GM21737 (cell line): ENCODE results near the gene GABRA1.

Experiments
- ATAC-seq: cut with Tn5 transposase; IDR thresholded peaks from one replicate; pipeline ENCODE4 v1.9.1; 2021; ENCODE audit warnings: mild to moderate bottlenecking, moderate library complexity; ENCODE audit not compliant: unreplicated experiment

The GABRA1 gene

DNA sequence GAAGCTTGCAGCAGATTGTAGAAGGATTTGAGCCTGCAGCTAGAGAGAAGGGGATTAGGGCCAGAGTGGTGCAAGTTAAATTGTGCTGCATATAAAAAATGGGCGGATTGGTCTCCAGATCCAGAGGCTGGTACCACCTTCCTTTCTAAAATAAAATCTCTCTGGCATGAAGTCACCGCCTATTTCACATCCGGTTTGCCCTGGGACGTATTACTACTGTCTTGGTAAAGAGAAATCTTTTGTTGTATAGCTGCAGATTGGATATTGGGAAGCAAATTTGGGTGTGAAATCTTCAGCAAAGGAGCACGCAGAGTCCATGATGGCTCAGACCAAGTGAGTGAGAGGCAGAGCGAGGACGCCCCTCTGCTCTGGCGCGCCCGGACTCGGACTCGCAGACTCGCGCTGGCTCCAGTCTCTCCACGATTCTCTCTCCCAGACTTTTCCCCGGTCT lies at the start of gene GABRA1:
TSS of gene GABRA1 (plus strand) at position 180 of the 451 bp plus-strand sequence. CDS start 2,691 bp downstream, outside the sequence.
- ATAC-seq = no peak

DNA sequence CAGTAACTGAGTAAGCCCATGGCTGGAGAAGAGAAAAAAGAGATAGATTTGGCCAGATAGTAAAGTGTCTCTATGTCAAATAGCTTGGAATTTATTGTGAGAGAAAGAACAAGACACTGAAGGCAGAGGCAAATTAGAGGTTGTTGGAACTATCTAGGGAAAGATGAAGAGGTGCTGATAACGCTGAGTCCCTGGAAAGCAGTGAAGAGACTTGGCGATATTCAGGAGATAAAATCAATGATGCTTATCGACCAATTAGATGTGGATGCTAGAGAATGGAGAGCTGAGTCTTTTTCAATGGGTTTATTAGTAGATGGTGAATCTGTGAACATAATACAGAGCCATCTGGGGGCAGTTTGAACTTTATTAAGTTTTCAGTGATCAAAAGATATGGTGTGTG lies 48.6 kb upstream of the GABRA1 start:
- ATAC-seq = no peak

DNA sequence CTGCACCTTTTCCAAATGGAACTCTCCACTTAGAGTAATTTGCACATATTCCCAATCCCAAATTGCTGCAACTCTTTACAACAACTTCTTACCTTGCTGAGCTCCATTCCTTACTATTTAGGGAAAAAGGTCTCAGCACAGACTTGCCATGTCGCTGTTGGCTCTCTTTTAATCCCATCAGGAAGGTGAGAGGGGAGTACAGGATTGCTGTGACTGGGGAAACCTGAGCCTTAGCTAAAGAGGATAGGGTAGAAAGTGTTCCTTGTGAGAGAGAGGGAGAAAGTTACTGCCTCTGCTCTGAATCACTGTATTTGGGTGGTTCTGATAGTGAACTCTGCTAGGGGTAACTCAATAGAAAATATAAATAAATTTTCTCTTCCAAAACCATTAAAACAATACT lies 43.7 kb upstream of the GABRA1 start:
- ATAC-seq = no peak

DNA sequence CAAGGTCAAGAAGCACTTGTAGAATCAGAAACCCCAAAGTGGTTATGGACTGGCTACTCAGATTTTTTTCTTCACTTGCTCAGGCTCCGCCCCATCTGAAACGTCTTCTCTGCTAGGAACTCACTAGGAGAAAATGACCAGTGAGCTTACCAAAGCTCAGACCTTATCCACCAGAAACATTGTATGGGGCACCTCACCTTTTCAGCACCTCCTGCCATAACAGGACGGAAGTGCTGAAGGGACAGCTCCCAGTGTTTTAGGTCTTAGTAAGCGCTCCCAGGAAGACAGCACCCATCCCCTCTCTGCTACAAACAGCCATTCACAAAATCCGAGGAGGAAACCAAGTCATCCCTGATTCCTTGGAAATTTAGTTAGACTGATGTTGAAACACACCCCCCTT lies 1.2 kb upstream of the GABRA1 start:
- ATAC-seq = no peak

DNA sequence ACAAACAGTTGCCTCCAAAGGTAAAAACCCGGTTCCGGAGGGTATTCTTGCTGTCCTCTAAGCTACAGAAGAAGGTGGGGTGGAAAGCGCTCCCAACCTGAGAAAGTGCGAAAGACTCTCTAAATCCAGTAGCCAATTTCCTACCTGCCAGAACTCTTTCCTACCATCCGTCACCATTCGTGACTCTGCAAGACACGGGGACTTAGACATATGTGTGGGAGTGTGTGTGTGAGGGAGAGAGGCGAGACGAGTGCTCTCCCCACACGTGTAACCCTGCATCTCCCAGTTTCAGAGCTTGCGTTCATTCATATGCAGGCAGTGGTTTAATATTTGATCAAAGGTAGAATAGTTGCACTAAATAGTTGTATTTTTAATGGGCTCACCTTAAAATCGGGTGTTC lies 473 bp upstream of the GABRA1 start:
- ATAC-seq = no peak

DNA sequence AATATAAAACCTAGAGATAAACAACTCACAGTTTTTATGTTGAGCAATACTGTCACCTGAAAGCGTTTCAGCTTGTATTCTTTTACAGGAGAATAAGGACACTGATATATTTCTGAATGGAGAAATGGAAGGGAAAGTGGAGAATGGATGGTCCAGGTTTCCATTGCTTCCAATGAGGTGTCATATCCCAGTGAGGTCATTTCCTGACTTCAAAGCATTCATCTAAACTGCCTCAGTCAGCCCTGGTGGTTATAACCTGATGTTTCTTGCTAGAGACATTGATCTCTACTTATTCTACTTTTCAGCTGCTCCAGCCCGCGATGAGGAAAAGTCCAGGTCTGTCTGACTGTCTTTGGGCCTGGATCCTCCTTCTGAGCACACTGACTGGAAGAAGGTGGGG lies 2.6 kb downstream of the GABRA1 start:
- ATAC-seq = no peak

DNA sequence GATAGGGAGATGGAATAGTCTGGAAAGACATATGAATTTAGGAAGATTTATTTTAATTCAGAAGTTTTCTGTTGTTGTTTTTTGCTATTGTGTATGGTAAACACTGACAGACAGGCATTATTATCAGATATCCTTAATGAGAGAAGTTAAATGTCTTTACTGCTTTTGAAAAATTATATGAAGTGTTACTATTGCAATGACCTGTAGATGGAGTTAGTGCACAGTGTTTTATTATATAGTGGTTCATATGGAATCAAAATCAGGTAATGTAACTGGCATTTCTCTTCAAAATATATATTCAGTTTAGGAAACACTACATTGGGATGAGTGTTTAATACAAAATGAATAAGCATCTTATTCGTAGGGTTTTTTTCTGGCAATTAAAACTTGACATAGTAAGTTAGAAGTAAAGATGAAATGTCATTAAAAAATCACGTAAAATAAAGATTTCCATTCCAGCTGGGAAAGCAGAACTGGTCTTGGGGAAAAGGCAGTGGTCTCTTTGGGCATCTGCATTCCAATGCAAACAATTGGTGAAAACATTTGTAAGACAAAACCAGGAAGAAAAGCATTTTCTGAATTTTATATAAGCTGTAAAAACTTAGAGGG lies 3.9 kb downstream of the GABRA1 start:
- no peak for ATAC-seq

DNA sequence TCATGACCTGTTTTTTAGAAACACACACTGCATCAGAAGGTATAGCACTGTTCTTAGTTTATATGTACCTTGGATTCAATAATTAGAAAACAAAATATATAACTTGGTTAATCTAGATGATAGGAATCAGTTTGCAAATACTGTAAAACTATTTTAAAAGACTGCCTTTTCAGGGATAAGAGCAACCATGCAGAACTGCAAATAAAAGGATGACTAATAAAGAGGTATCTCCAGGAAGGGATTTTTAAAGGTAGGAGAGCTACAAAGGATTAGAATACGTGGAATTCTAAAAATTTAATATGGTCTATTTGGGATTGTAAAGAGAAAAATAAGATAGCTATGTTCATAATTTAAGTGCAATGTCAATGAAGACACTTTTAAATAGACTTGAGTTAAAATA lies 9.4 kb downstream of the GABRA1 start:
- no peak for ATAC-seq

DNA sequence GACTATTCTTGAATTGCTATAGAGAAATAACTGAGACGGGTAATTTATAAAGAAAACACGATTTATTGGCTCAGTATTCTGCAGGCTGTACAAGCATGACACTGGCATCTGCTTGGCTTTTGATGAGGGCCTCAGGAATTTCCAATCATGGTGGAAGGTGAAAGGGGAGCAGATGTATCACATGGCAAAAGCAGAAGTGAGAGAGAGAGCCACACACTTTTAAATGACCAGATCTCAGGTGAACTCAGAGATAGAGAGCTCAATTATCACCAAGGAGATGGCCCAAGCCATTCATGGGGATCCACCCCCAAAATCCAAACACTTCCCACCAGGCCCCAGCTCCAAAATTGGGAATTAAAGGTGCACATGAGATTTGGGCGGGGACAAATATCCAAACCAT lies 15.3 kb downstream of the GABRA1 start:
- no peak for ATAC-seq

DNA sequence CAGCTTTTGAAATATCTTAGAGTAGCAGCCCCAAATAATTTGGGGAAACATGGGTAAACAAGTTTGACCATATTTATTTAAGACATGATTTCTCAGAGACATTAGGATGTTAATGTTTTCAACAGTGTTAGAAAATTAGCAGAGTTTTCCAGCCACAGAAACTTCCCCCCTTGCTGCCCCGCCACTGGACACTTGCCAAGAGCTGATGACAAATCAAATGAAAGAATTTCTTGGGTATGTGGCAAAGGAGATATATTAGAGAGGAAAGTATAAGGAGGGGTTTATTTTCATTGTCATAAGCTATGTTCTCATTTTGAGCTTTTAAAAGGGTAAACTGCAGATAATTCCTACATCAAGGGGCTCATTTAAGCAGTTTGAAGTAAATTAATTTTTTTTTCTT lies 15.9 kb downstream of the GABRA1 start:
- no peak for ATAC-seq

DNA sequence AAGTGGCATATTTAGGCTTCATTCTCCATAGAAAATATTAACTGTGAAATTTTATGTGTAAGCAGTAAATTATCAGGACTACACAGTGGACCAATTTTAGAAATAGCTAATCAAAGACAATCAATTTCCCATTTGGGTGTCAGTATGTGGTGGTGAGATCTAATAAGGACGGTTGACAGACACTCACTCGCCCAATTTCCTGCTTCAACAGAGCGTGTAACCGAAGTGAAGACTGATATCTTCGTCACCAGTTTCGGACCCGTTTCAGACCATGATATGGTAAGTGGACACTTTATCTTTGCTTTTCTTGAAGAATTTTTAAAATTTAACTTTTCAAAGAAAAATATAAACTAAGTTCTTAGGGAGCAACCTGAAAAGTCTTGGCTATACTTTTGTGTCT lies 17.6 kb downstream of the GABRA1 start:
- ATAC-seq = no peak

DNA sequence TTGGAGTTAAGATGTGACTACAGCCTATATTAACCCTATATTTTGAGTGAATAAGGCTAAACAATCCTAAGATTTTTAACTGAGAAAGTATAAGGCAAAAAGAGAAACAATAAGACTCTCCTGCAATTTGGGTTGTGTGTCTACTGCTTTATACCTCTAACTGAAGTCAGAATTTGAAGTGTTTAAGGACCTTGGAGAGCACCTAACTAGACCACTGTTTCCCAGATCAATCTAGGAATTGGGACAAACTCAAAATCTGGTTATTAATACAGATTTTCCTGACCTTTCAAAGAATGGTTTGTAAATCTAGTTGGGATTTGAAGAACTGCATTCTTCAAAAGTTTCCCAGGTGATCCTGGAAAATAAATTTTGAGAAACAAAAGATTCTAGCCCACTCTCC lies 42.1 kb downstream of the GABRA1 start:
- ATAC-seq = no peak

DNA sequence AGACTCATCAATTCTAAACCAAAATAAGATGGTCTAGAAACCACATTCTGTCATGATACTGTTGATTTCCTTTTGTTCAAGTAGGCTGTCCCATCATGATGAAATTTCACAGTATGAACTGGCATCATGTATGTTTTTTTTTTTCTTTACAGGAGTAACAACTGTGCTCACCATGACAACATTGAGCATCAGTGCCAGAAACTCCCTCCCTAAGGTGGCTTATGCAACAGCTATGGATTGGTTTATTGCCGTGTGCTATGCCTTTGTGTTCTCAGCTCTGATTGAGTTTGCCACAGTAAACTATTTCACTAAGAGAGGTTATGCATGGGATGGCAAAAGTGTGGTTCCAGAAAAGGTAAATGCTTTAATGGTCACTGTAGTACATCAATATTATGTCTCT lies 47.6 kb downstream of the GABRA1 start:
- ATAC-seq = no peak

DNA sequence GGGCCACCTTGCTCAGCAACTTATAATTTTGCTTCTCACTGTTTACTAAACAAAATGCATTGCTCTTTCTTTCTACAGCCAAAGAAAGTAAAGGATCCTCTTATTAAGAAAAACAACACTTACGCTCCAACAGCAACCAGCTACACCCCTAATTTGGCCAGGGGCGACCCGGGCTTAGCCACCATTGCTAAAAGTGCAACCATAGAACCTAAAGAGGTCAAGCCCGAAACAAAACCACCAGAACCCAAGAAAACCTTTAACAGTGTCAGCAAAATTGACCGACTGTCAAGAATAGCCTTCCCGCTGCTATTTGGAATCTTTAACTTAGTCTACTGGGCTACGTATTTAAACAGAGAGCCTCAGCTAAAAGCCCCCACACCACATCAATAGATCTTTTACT lies 49.1 kb downstream of the GABRA1 start:
- no peak for ATAC-seq

DNA sequence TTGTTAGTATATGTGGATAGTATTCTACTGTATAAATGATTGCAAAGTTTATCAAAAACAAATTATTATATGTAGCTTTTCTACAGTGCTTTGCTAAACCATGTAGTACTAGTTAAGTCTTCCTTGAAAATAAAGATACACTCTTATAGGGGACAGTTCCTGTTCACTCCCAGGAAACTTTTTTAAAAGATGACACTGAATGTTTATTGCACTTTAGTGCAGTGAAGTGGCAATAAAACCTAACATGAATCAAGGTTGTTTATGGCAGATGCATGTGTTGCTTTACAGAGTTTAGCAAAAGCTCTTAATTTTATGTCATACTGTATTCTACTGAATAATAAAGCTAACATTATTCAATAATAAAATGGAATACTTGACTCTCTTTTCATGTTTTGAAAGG lies 51.7 kb downstream of the GABRA1 start:
- ATAC-seq = no peak

DNA sequence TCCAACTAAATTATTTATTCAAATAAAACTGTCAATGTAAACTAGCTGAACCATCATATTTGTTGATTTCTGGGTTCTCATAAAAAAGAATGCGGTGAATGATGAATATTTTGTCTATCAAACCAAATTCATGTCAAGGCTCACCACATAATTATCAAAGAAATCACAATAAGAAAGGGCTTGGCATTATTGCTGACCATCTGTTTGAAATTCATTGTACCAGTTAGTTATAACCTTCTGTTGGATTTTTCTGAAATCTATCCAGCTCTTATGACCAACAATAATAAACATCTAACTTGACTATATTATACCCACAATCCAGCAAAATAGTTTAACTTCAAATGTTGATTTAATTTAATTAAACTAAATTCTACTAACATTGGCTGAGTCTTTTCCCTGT lies 53.1 kb downstream of the GABRA1 start:
- ATAC-seq = no peak

DNA sequence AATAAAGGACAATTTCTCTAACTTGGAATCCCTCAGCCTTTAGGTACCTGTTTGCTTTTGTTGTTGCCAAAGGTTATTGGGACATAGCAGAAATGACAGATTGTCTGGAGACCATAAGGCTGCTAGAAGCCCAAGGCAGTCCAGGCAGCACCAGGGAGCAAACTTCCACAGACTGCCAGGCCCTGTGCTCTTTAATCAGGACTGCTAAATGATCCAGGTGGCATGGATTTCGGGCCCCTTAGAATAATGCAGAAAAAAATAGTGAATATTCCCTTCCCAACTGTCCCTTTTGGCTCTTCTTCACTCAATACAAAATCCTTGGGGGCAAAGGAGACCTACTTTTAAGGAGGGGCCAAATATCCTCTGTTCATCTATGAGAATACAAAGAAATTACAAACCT lies 73.9 kb downstream of the GABRA1 start:
- ATAC-seq = no peak

DNA sequence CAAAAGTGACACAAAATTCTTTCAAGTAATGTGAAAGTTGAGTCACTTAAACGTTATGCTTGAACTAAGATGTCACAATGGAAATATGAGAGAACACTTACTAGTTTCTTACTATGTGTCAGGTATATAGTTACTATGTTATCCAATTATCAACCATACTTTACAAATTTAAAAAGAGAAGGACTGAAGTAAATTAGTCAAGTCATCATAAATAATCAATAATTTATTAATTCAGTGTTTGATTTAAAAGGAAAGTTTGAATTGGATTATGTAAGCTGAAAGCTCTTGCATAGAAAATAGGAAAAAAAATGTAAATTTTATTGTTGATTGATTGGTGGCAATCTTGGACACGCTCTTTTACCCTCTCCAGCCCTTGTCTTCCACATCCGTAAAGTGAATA lies 76.3 kb downstream of the GABRA1 start:
- no peak for ATAC-seq

DNA sequence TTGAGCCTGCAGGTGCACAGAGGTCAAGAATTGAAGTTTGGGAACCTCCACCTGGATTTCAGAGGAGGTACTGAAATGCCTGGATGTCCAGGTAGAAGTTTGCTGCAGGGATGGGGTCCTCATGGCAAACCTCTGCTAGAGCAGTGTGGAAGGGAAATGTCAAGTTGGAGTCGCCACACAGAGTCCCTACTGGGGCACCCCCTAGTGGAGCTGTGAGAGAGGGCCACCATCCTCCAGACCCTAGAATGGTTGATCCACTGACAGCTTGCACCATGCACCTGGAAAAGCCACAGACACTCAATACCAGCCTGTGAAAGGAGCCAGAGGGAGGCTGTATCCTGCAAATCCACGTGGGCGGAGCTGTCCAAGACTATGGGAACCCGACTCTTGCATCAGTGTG lies 78.0 kb downstream of the GABRA1 start:
- no peak for ATAC-seq

DNA sequence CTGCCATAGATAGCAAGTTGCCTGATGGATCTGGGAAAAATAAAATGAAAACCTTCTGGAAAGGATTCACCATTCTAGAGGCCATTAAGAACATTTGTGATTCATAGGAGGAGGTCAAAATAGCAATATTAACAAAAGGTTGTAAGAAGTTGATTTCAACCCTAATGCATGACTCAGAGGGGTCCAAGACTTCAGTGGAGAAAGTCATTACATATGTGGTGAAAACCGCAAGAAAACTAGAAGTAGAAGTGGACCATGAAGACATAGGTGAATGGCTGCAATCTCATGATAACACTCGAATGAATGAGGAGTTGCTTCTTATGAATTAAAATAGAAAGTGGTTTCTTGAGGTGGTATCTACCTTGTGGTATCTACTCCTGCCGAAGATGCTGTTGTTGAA lies 86.6 kb downstream of the GABRA1 start:
- no peak for ATAC-seq

DNA sequence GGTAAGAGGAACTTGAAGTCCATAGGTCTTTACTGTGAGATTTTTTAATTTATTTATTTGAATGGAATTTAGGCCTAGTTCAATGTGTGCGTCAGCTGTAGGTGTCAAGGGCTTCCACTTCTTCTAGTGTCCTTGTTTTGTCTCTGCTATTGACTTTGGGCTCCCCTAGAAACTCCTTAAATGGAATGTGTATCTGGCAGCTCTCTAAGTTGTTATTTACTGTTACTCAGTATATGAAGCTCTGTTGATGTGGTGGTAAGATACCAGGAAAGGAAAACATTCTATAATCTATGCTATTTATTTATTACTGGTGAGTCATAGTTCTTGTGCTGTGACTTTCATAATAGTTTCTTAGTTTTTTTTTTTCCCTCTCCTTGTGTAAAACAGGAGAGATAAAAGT lies 97.1 kb downstream of the GABRA1 start:
- ATAC-seq = no peak

DNA sequence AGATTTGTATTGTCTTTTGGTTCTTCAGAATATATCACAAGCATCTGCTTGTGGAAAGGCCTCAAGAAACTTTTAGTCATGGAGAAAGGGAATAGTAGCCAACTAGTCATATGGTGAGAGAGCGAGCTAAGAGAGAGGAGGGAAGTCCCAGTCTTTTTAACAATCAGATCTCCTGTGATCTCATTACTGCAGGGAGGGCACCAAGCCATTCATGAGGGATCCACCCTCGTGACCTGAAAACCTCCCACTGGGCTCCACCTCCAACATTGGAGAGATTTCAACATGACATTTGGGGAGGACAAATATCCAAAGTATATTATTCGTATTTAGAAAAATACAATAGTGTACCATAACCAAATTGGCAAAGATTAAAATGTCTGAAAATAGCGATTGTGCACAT lies 99.0 kb downstream of the GABRA1 start:
- no peak for ATAC-seq
